IMR-90 (cell line): ENCODE results near the gene RPS16.

Experiments used
- BHLHE40 ChIP-seq: fragments of 150-350 bp; IDR thresholded peaks from 2 replicates; pipeline ENCODE4 v1.6.1; 2016; ENCODE audit warnings: mild to moderate bottlenecking, low read depth, low read length
- CEBPB ChIP-seq: IDR thresholded peaks from 2 replicates; pipeline ENCODE4 v1.6.1; 2012; ENCODE audit warnings: low read depth, low read length, improper control_type of control experiment
- CTCF ChIP-seq: conservative IDR thresholded peaks from 2 replicates; pipeline ENCODE4 v1.5.1; 2012; ENCODE audit warnings: mild to moderate bottlenecking, low read depth, low read length, improper control_type of control experiment
- ELK1 ChIP-seq: fragments of 150-350 bp; IDR thresholded peaks from 2 replicates; pipeline ENCODE4 v1.6.1; 2016; ENCODE audit warnings: low read depth, mild to moderate bottlenecking, low read length, moderate library complexity, borderline replicate concordance
- MAFK ChIP-seq: IDR thresholded peaks from 2 replicates; pipeline ENCODE4 v1.6.1; 2012; ENCODE audit warnings: low read depth, low read length, improper control_type of control experiment
- MXI1 ChIP-seq: IDR thresholded peaks from 2 replicates; pipeline ENCODE4 v1.6.1; 2012; ENCODE audit warnings: low read depth, mild to moderate bottlenecking, low read length, moderate library complexity, borderline replicate concordance
- POLR2A ChIP-seq: IDR thresholded peaks from 2 replicates; pipeline ENCODE4 v1.6.1; 2012; ENCODE audit warnings: mild to moderate bottlenecking, low read depth, low read length
- RAD21 ChIP-seq: IDR thresholded peaks from 2 replicates; pipeline ENCODE4 v1.6.1; 2012; ENCODE audit warnings: low read length, improper control_type of control experiment
- RFX5 ChIP-seq: IDR thresholded peaks from 2 replicates; pipeline ENCODE4 v1.8.0; 2012; ENCODE audit warnings: low read depth, mild to moderate bottlenecking, low read length, moderate library complexity
- SMC3 ChIP-seq: fragments of 150-350 bp; IDR thresholded peaks from 2 replicates; pipeline ENCODE4 v1.6.1; 2016; ENCODE audit warnings: low read depth, mild to moderate bottlenecking, antibody characterized with exemption, low read length, moderate library complexity

- TF ChIP-seq ELK1 (no peak), CTCF (no peak), BHLHE40 (no peak), POLR2A (no peak), CEBPB (no peak), SMC3 (no peak), RFX5 (no peak), RAD21 (no peak), MXI1 (no peak), MAFK (no peak)
Measured at GRCh38 chr19:39389631-39390414, 45.9 kb downstream of the RPS16 start.
